Measurements from ENCODE around the gene KYAT1.

GRCh38 chr9:128829477-128830251 lies 52.1 kb downstream of the KYAT1 start, which contains the start of gene SPOUT1:
- TF ChIP-seq, protein P1, sequence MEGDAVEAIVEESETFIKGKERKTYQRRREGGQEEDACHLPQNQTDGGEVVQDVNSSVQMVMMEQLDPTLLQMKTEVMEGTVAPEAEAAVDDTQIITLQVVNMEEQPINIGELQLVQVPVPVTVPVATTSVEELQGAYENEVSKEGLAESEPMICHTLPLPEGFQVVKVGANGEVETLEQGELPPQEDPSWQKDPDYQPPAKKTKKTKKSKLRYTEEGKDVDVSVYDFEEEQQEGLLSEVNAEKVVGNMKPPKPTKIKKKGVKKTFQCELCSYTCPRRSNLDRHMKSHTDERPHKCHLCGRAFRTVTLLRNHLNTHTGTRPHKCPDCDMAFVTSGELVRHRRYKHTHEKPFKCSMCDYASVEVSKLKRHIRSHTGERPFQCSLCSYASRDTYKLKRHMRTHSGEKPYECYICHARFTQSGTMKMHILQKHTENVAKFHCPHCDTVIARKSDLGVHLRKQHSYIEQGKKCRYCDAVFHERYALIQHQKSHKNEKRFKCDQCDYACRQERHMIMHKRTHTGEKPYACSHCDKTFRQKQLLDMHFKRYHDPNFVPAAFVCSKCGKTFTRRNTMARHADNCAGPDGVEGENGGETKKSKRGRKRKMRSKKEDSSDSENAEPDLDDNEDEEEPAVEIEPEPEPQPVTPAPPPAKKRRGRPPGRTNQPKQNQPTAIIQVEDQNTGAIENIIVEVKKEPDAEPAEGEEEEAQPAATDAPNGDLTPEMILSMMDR (optimal IDR thresholded peaks at IDR 0.05 in 1 of 3, IDR thresholded peaks at IDR 0.05 in 1 of 3, conservative IDR thresholded peaks at IDR 0.05 in 1 of 3; ENCODE audit: extremely low read depth in 1 of 3, insufficient read depth in 2 of 3, low read length in 3 of 3) = no peak
- no peak for TF ChIP-seq EZH2 (IDR thresholded peaks at IDR 0.05; ENCODE audit: low read length)

Data from keratinocyte (primary cell).